Esophagus muscularis mucosa (tissue), 4 donors: Measurements from ENCODE around the gene BRAT1.

Source experiments
- EP300 ChIP-seq: sonication (generic); formaldehyde crosslinking; IDR thresholded peaks from one replicate; pipeline ENCODE4 v1.6.1; 2017; ENCODE audit warnings: antibody characterized with exemption
- POLR2AphosphoS5 ChIP-seq, 2 donors: sonication (generic); formaldehyde crosslinking; IDR thresholded peaks; one replicate each; pipeline ENCODE4 v1.6.1; 2017; ENCODE audit warnings: antibody characterized with exemption in 2 of 2
- TF ChIP-seq, protein P1 (sequence below), 3 experiments: fragments of 200-600 bp in 2 of 3; fragments of 450-650 bp in 1 of 3; sonication (generic) in 2 of 3; IDR thresholded peaks; one replicate each; pipeline ENCODE4 v1.5.1; 2017 to 2019; ENCODE audit warnings: antibody characterized with exemption in 3 of 3, mild to moderate bottlenecking in 2 of 3, moderate library complexity in 1 of 3

- TF ChIP-seq, protein P1, sequence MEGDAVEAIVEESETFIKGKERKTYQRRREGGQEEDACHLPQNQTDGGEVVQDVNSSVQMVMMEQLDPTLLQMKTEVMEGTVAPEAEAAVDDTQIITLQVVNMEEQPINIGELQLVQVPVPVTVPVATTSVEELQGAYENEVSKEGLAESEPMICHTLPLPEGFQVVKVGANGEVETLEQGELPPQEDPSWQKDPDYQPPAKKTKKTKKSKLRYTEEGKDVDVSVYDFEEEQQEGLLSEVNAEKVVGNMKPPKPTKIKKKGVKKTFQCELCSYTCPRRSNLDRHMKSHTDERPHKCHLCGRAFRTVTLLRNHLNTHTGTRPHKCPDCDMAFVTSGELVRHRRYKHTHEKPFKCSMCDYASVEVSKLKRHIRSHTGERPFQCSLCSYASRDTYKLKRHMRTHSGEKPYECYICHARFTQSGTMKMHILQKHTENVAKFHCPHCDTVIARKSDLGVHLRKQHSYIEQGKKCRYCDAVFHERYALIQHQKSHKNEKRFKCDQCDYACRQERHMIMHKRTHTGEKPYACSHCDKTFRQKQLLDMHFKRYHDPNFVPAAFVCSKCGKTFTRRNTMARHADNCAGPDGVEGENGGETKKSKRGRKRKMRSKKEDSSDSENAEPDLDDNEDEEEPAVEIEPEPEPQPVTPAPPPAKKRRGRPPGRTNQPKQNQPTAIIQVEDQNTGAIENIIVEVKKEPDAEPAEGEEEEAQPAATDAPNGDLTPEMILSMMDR (IDR thresholded peaks at IDR 0.05): no peak
- TF ChIP-seq POLR2AphosphoS5 (IDR thresholded peaks at IDR 0.05) (no peak), EP300 (no peak)
These were observed 16.1 kb upstream of the BRAT1 start for GRCh38 chr7:2571409-2571808.
